OCI-LY3 (cell line): ENCODE results near the gene CACNA2D1.

ENCODE experiments used
- EZH2phosphoT487 ChIP-seq: fragments of 200-600 bp; shearing (Covaris generic); IDR thresholded peaks from 2 replicates; pipeline ENCODE4 v1.6.1; 2018; ENCODE audit warnings: antibody characterized with exemption, mixed run types, low read depth
- TF ChIP-seq, protein P1 (sequence below): fragments of 200-600, 300-600 bp; sonication (generic); IDR thresholded peaks from 2 replicates; pipeline ENCODE4 v1.5.1; 2014; ENCODE audit warnings: antibody characterized with exemption, low read length, low read depth

- TF ChIP-seq, protein P1, sequence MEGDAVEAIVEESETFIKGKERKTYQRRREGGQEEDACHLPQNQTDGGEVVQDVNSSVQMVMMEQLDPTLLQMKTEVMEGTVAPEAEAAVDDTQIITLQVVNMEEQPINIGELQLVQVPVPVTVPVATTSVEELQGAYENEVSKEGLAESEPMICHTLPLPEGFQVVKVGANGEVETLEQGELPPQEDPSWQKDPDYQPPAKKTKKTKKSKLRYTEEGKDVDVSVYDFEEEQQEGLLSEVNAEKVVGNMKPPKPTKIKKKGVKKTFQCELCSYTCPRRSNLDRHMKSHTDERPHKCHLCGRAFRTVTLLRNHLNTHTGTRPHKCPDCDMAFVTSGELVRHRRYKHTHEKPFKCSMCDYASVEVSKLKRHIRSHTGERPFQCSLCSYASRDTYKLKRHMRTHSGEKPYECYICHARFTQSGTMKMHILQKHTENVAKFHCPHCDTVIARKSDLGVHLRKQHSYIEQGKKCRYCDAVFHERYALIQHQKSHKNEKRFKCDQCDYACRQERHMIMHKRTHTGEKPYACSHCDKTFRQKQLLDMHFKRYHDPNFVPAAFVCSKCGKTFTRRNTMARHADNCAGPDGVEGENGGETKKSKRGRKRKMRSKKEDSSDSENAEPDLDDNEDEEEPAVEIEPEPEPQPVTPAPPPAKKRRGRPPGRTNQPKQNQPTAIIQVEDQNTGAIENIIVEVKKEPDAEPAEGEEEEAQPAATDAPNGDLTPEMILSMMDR = no peak
- TF ChIP-seq EZH2phosphoT487 = no peak
Measured at GRCh38 chr7:82035456-82035855, 408.1 kb downstream of the CACNA2D1 start.
